NB4 (cell line): ENCODE results near the gene NRCAM.

Experiments
- MAX ChIP-seq: IDR thresholded peaks from 2 replicates; pipeline ENCODE4 v1.6.1; 2011; ENCODE audit warnings: low read depth, low read length
- POLR2A ChIP-seq: IDR thresholded peaks from 2 replicates; pipeline ENCODE4 v1.6.1; 2011; ENCODE audit warnings: mild to moderate bottlenecking; ENCODE audit not compliant: insufficient read length; ENCODE audit errors: extremely low read depth
- TF ChIP-seq, protein P1 (sequence below): IDR thresholded peaks from one replicate; pipeline ENCODE4 v1.5.1; 2012; ENCODE audit warnings: low read depth, low read length

GRCh38 chr7:108103558-108104298 lies 352.5 kb downstream of the NRCAM start:
- TF ChIP-seq, protein P1, sequence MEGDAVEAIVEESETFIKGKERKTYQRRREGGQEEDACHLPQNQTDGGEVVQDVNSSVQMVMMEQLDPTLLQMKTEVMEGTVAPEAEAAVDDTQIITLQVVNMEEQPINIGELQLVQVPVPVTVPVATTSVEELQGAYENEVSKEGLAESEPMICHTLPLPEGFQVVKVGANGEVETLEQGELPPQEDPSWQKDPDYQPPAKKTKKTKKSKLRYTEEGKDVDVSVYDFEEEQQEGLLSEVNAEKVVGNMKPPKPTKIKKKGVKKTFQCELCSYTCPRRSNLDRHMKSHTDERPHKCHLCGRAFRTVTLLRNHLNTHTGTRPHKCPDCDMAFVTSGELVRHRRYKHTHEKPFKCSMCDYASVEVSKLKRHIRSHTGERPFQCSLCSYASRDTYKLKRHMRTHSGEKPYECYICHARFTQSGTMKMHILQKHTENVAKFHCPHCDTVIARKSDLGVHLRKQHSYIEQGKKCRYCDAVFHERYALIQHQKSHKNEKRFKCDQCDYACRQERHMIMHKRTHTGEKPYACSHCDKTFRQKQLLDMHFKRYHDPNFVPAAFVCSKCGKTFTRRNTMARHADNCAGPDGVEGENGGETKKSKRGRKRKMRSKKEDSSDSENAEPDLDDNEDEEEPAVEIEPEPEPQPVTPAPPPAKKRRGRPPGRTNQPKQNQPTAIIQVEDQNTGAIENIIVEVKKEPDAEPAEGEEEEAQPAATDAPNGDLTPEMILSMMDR = no peak
- TF ChIP-seq MAX = no peak
- TF ChIP-seq POLR2A = no peak
